Ureter (tissue), 1 donor: ENCODE results near the gene LCN15. TPM values are rescaled to one million over a fixed set of nuclear protein-coding genes. Genes with fewer than 3 reads are reported as not detected.

Experiments used
- DNase-seq: peaks from one replicate; pipeline ENCODE4 v3.0.0-alpha.2; 2020; ENCODE audit warnings: low spot score
- total RNA-seq: library from RNA; stranded (reverse); gene quantifications from one replicate; pipeline ENCODE4 v1.2.4, GENCODE V29; 2023
- donor health status: DM: yes; HTN: yes; CAD: no.

LCN15 gene
- total RNA-seq, 1 donor from 2014 or later, result not detected

DNA sequence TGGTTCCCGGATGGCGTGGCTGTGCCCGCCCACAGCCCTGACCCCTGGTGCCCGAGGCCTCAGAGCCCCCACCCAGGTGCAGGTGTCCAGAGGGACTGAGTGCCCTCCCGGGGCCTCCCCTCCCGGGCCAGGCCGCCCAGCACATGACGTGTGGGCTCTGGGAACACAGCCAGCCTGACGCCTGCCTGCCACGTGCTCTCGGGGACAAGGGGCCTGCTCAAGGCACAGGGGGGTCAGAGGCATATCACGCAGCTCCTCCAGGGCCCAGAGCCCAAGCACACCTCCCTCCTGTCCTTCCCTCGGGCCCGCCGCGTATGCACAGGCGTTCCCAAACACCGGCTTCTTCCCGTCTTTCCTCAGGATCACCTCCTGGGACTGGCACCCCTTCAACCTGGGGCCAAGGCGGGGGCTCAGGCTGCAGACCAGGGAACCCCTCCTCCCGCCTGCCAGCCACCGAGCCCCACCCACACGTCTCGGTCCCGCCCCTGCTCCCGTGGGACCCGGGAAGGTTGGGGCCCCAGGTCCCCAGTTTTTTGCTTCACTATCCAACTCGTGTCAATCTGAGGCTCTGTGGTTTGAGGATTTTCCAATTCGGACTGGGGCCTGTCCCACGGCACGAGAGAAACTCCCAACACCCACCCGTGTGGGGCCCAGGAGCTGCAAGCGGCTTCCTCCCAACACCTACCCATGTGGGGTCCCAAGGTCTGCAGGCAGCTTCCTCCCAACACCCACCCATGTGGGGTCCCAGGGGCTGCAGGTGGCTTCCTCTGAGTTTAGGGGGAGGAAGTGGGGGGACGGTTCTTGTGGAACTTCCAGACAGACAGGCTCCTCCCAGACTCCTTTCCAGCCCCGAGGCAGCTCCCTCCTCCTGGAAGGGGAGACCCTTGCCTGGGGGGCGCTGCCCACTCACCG lies 23.1 kb downstream of the LCN15 start:
- no peak for DNase-seq

GRCh38 chr9:136740491-136740890 lies 23.8 kb downstream of the LCN15 start:
- DNase-seq, result no peak

- no peak for DNase-seq
These were observed 24.2 kb downstream of the LCN15 start for GRCh38 chr9:136740069-136740468.

GRCh38 chr9:136739509-136739908 lies 24.8 kb downstream of the LCN15 start:
- DNase-seq, result no peak

DNA sequence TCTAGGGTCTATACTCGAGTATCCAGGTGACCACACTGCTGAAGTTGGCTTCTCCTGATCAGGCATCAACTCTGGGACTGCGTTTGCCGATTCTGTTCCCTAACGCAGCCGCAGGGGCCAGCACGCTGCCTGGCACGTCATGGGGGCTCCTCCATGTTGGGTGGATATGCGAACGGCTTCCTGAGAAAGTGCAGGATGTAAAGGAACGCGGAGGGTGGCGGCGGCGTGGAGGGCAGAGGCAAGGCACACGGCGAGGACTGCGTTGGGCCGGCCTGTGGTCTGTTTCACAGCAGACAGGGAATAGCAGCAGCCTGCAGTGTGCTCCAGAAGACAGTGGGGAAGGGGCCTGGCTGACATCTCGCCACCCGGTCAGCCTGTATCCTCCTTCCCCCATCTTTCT lies 25.4 kb downstream of the LCN15 start:
- no peak for DNase-seq

DNA sequence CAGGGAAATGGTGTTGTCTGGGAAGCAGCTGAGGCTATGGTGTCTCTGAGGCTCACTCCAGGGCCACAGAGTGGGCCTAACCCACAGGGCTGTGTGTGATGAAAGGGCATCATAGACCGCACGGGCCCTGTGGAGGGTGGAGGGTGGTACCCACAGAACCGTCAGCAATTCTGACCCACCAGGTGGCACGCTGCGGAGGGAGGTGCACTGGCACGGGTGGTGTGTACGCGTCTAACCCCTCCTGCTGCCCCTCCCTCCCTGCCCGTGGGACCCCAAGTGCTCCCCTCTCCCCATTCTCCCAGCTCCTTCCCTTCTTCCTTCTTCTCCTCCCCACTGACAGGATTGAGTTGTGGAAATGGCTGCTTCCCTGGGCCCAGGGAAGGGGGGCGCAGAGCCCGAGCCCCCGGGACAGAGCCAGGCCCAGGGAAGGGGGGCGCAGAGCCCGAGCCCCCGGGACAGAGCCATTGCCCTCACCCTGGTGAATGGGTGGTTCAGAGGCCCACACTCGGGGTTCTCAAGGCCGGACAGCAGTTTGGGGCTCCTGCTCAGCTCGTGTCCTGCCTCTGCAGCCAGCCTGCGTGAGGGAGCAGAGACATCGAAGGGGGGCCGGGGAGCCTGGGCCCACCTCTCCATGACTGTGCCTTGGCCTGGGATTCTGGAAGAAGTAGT lies 28.4 kb downstream of the LCN15 start:
- no peak for DNase-seq

GRCh38 chr9:136734837-136735496 lies 29.4 kb downstream of the LCN15 start:
- DNase-seq, result no peak

GRCh38 chr9:136733611-136734010 lies 30.7 kb downstream of the LCN15 start:
- no peak for DNase-seq

DNA sequence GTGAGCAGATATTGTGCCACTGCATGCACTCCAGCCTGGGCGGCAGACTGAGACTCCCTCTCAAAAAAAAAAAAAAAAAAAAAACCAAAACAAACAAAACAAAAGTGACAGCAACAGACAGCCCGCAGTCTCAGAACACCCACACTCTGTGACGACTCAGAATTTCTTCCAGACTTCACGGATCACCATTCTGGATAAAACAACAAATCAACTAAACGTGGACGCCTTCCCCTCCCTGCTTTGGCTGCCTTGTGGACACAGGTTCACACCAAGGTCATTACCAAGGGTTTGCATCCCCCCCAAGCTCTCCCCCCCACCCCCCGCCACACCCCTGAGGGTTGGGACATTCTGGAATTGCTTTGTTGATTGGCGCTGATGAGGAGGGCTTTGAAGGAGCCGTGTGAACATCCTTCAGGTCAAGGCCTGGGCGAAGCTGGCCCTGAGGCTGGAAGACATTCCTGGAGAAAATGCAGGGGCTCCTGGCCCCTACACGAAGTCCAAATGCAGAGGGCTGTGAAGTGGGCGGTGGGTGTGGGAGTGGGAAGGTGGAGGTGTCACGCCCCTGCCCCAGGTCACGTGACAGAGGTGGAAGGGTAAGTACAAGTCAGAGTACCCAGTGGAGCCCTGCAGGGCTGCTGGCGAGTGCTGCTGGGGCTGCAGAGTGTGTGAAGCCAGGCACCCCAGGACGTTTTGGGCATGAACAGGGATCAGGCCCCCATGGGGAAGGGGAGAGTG lies 31.7 kb downstream of the LCN15 start:
- DNase-seq, result no peak

DNA sequence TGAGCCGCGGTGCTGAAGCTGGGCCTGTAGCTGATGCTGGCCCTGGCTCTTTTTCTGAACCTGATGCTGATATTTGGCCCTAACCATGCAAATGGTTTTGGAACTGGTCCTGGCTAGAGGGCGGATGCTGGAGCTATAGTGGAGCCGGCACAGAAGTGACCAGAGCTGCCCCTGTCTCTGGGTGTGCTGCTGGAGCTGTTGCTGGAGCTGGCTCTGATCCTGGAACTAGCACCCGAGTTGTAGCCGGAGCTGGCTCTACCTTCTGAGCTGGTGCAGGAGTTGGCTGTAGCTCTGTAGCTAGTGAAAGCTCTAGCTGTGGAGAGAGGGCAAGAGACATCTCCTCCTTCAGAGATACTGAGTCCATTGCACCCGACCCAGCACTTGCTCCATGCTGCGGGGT lies 34.4 kb downstream of the LCN15 start:
- no peak for DNase-seq

GRCh38 chr9:136729144-136729543 lies 35.2 kb downstream of the LCN15 start:
- DNase-seq, result no peak

DNA sequence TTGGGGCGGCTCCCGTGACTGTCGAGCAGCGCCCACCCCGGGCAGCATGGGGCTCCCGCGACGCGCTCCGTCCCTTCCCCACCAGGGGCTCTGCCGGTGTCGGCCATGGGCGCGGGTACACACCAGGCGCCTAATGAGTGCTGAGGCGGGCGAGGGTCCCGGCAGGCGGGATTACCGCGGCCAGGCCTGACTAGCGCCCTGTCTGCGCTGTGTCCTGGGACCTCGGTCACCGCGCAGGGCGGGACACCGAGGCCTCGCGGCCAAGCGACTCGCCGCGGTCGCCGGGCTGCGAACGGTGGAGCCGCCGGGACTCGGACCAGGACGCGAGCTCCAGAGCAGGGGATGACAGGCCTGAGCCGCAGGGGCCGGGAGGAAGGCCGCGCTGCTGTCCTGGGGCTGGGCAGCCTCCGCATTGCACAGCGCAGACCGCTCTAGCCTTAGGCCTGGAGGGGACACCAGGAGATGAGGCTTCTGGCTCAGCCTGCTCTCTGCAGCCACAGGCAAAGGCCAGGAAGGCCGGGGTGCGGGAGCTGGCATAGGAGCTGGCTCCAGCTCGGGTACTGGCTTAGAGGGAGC lies 35.7 kb downstream of the LCN15 start:
- no peak for DNase-seq

GRCh38 chr9:136728080-136728547 lies 36.2 kb downstream of the LCN15 start:
- DNase-seq, result peak; percentile 92

DNA sequence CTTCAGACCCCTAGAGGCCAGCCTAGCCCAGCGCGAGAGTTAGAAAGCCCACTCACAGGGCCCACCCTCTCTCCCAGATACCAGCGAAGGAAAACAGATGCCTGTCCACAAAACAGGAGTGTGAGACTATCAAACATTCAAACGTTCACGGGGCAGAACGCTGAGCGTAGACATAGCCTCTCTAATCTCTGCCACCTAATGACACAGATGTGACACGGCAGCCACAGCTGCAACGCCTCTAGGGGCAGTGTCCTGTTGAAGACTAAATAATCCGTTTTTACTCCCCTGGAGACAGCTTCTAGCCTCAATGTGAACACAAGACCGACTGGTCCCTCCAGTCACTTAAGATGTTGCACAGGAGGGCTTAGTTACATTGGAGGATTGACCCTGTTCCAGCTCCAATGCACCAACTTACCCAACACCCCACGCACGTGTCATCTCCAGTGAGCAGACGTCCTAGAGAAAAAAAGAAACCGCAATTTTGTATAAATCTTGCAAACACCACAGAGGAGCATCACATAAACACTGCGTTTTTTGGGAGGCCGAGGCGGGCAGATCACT lies 37.6 kb downstream of the LCN15 start:
- DNase-seq, result no peak

- DNase-seq, result no peak
These were observed 38.2 kb downstream of the LCN15 start for GRCh38 chr9:136726118-136726517.

GRCh38 chr9:136725612-136726011 lies 38.7 kb downstream of the LCN15 start:
- no peak for DNase-seq

DNA sequence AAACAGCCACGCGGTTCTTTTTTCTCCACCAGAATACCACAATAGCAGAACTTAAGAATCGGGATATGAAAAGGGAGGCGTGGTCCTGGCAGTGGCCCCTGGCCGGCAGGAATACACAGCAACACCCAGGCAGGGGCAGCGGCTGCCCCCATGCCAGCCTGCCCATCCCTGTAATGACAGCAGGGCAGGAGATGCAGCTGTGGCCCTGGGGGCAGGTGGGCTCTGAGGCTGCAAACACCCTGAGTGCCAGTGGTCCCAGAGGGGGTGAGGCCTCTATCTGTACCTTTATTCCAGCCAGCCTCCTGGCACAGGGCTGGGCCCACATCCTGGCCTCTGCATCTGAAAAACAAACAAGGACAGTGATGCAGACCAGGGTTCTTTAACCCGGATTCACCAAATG lies 39.5 kb downstream of the LCN15 start:
- DNase-seq, result no peak

GRCh38 chr9:136723989-136724388 lies 40.3 kb downstream of the LCN15 start:
- DNase-seq, result no peak

DNA sequence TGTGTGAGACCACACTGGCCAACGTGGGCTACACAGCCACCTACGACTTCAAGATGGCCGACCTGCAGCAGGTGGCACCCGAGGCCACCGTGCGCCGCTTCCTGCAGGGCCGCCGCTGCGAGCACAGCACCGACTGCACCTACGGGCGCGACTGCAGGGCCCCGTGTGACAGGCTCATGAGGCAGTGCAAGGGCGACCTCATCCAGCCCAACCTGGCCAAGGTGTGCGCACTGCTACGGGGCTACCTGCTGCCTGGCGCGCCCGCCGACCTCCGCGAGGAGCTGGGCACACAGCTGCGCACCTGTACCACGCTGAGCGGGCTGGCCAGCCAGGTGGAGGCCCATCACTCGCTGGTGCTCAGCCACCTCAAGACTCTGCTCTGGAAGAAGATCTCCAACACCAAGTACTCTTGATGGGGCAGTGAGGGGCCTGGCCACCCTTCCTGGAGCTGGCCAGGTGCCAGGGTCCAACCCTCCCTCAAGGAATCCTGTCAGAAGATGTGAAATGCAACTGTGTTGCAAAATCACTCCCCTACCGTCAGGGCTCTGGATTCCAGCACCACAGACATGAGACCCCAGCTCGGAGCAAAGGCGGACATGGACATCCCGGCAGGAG lies 40.8 kb downstream of the LCN15 start:
- DNase-seq, result no peak

DNA sequence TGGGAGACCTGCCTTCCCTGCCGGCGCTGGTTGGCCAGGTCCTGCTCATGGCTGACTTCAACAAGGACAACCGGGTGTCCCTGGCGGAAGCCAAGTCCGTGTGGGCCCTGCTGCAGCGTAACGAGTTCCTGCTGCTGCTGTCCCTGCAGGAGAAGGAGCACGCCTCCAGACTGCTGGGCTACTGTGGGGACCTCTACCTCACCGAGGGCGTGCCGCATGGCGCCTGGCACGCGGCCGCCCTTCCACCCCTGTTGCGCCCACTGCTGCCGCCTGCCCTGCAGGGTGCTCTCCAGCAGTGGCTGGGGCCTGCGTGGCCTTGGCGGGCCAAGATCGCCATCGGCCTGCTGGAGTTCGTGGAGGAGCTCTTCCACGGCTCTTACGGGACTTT lies 41.4 kb downstream of the LCN15 start:
- DNase-seq, result no peak
